HG03039 (cell line): Measurements from ENCODE around the gene EVL.

ENCODE experiments used
- ATAC-seq: cut with Tn5 transposase; IDR thresholded peaks from one replicate; pipeline ENCODE4 v1.9.1; 2021; ENCODE audit warnings: mild to moderate bottlenecking, moderate library complexity; ENCODE audit not compliant: unreplicated experiment

Gene EVL

DNA sequence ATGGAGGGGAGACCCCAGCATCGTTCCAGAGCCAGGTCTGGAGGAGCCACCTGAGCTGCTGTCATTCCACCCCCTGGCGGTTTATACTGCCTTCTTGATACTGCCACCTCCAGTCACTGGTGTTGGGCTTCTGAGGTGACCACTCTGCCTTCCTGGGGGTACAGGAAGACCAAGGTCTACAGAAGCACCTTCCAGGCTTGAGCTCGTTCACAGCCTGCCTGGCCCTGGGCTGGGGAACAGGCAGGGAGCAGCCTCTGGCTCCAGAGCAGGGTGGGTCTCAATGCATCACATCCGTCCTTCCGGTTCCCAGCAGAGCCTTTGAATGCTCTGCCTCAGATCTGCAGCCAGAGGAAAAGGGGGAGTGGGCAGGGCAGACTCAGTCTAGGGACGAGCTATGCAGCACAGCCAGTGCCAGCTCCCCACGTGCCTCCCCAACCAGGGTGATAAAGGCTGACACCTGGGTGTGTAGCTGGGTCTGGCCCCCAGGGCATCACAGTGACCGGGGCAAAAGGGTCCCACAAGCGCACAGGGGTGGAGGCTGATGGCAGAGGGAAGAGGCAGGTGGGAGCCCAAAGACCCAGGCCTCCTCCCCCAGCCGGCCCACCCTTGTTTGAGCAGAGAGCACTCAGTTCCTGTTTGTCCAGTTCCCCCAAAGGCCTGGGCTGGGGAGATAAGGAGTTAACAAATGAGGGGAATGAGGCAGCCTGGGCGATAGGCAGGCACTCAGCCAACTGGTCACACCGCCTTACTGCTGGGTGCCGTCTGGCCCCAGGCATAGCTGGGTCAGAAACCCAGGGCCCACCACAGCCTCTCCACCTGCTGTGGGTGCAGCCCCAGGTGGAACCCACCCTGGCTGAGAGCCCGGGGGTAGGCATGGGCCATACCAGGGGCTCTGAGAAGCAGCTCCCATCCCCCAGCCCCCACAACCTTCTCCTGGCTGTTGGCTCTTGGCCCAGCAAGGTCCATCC, 77.1 kb downstream of the EVL start:
- no peak for ATAC-seq

DNA sequence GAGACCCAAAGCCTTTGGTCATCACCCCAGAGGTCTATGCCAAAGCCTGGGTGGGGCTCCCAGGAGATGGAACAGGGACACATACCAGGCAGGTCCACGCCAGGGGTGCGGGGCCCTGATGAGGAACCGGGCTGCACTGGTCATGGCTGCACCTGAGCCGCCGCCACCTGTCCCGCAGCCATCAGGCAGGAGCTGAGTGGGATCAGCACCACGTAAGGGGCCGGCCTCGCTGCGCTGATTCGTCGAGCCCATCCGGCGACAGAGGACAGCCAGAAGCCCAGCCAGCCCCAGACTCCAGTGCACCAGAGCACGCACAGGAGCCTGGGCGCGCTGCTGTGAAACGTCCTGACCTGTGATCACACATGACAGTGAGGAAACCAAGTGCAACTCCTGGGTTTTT, 78.3 kb downstream of the EVL start:
- ATAC-seq, result no peak

DNA sequence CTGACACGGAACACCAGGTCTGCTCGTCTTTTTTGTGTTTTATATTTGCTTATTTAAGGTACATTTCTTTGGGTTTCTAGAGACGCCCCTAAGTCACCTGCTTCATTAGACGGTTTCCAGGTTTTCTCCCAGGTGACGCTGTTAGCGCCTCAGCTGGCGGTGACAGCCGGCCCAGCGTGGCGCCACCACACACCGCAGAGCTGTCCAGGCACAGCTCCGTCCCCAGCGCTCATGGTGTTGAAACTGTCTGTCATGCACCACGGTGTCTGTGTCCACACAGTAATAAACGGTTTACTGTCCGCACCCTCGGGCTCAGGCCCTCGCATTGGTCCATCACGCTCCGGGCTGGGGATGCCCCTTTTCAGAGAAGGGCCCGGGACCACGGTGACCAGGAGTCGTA, 78.7 kb downstream of the EVL start:
- ATAC-seq, result no peak

DNA sequence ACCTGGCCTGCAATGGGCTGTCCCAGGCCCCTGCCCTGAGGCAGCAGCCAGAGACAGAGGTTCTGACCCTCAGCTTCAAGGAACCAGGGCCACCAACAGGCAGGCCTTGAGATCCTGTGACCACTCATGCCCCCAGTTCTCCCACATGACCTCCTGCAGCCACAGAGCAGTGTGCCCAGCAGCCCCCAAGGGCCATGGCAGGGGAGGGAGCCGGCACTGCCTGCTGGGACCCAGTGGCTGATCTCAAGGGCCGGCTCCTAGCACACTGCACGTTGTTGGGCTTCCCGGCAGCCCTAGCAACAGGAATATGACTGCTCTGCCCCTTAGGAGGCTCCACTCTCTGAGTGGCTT, 79.4 kb downstream of the EVL start:
- no peak for ATAC-seq

DNA sequence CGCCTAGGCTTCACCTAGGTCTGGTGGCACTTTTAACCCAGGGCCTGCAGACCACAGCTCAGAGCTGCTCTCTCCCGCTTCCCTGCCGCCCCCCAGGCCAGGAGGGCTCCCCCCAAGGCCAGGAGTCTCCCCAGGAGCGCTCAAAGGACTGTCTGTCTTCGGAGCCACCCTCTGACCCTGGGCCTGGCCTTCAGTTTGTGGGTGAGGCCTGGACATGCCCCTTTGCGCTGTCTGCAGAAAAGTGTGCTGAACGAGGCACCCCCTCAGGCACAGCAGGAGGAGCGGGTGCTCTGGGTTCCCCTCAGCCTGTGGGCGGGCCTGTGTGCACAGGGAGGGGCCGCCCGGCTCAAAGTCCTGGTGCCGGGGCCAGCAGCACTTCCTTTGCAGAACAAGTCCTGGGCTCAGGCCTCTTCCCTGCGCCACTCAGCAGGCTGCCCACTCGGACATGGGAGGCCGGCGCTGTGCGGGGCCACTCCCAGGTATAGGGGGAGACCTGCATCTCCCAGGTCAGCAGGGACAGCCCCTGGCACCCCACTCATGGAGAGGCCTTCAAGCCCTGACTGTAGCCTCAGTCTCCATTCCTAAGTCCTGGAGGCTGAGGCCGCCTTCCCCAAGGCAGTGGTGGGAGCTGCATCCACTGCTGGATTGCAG, 79.9 kb downstream of the EVL start:
- ATAC-seq, result no peak

DNA sequence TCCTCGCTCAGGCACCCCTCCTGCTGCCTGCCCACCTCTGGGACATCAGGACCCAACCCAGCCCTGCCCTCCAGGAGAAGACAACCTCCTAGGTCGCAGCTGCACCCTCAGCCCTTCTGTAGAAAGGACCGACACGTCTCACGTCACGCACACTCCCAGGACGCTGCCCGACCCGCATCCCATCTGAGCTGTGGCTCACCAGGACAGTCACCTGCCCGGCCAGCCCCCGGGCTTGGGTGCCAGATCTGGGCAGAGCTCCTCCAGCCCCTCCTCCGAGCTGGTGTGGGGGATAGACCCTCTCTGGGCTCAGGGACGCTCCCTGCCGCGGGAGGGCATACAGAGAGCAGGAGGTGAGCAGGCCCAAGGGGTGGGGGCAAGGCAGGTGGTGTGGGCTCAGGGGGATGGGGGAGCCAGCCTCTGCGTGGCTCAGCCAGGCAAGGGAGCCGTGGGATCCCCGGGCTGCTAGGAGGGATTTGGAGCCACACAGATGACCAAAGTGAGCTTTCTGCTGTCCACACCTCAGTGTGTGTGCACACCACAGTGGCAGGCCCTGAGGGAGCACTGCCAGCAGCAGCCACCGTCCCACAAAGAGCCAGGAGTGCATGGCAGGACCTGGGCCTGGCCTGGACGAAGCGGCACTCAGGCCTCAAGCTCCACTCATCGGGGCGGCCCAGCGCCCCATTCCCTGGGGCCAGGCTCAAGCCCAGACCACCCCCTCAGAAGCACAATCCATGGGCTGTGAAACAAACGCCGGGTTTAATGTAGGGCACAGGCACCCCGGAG, 80.7 kb downstream of the EVL start:
- ATAC-seq, result no peak

DNA sequence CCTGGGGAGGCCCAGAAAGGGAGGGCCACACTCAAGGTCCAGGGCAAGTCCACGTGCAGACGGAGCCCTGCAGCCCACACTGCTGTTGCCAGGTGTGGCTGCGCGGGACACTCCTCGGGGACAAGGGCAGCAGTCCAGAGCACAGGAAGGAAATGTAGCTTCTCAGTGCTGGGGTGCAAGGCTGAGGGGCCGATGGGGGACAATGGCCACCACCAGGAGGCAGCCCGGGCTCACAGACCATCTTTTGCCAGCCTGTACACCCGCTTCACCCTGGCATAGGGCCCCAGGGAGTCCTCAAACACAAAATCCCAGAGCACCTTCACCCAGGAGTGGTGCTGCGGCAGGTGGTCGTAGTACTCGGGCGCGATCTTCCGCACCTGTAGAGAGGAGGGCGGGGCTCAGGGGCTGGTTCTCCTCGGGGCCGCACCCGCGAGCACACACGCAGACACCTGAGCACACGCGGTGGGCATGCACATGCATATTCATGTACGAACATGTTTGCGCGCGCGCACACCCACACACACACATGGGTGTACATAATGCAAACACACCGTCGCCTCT, 81.4 kb downstream of the EVL start:
- no peak for ATAC-seq

DNA sequence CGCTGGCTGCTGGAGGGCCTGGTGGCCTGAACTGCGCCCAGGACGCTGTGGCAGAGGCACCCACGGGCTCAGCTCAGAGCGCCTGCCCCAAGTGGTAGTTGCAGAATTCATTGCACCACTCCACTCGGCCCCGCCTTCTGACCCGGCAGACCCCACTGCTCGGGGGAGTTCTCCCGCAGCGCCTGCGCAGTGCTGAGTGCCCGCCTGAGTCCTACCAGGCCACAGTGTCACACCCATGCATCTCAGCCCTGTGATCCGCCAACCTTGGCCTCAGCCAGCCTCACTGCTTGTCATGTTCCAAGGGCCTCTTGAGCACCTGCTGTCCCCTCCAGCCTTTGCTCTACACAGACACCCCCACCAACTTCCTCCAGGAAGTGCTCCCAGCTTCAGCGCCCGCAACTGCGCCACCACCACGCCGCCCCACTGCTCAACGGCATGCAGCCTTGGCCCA, 82.0 kb downstream of the EVL start:
- ATAC-seq, result no peak

DNA sequence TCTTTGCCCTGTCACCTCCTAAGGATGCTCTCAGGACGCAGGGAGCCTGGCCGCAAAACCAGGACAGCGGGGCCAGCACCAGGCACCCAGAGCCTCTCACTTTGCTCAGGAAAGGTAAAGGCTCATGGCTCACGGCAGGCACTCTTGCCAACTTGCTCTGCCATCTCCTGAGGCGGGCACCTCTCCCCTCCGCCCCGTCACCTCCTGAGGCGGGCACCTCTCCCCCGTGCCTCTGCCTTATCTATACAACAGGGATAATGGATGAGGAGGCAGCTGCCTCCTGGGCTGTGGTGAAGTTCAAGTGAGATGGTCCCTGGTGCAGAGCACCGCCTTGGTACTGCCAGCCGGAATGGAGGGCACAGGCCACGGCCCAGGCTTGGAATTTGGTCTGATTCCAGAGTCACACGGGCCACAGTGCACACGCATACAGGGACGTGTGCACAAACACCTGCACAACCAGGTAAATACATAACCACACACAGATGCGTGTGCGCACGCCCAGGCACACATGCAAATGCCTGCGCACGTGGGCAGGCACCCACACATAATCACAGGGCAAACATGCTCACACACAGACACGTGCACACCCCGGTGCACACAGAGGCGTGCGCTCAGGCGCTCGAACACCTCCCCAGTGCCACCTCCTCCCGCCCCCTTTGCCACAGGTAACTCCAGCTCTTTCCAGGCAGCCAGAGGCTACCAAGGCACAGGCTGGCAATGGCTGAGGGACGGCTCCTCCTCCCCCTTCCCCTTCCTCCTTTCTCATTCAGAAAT, 82.7 kb downstream of the EVL start:
- no peak for ATAC-seq

DNA sequence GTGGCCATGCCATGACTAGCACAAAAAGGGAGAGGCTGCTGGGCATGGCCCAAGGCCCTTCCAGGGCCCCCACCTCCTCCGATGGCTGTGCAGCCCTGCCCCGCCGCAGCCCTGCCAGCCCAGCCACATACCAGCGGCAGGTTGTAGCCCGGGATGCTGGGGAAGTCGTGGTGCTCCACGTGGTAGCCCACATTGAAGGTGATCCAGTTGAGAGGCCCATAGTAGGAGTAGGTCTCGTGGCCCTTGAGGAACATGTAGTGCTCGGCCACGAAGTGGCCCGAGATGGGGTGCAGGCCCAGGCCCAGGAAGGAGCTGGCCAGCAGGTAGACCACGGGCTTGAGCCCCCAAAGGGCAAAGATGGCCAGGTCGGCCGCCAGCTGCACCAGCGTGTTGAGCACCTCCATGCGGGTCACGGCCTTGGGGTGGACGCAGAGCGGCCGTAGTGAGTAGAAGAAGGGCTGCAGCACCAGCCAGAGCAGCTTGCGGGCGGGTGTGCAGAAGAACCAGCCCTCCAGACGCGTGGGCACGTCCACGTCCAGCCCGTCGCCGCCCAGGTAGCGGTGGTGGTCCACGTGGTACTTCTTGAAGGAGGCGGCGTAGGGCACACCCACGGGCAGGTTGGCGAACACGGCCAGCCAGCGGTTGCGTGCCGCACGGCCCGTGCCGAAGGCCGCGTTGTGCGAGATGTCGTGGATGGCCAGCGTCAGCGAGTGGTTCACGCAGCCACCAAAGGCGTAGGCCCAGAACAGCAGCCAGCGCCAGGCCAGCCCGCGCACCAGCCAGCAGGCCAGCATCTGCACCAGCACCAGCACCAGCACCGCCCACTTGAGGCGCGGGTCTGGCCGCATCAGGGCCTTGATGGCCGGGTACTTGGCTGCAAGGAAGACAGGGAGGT, 83.9 kb downstream of the EVL start:
- no peak for ATAC-seq

DNA sequence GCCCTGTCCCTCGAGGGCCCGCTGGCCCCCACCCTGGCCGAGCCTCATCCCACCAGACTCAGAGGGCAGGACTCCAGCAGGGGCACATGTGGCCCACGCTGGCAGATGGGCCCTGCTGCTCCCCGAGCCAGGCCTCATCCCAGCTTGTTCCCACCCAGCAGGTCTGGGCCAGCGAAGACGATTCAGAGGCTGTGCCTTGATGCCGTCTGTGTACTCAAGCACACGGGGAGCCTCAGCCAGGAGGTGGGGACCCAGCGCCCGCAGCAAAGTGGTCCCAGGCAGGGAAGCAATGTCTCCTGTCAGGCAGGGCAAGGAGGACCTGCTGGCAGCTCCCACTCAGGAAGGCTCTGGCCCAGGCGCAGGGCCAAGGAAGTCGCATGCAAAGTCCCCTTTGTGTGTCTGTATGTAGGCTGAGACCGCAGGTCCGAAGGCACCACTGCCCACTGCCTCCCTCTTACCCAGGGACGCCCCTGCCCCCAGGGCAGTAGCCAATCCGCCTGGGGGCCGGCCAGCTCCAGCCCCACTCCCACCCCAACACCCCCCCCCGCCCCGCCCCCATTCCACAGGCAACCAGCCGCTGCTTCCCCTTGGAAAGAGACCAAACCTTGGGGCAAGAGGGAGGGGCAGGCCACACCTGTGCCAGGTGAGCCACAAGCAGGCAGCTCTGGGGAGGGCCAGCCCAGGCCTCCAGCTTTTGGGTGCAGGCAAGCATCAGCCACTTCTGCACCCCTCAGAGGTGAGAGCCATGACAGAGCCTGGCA, 84.8 kb downstream of the EVL start:
- no peak for ATAC-seq

DNA sequence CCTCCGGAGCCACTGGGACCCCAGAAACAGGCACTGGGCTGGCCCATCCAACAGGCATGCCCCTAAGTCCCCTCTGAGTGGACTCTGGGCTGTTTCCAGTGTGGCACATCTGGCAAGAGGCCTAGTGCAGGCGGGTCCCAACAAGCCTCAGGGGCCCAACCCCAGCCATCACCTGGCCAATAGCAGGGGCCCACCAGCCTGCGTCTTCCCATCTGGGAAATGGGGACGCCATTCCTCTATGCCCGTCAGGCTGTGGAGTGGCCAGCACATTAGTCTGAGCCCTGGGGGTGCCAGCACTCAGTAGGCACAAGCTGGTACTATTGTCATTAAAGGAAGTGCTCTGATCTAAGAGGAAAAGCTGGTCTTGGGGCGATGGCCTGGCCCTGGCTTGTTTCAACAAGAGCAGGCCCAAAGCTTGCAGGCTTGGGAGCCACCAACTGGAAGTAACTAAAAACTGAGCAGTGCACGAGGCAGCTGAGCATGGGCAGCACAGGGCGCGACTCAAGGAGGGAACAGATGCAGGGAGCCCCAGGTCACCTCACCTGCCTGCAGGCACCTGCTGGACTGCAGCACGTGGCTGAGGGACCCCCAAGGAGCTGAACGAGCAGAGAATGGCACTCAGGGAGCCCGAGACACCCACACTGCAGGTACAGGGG, 85.8 kb downstream of the EVL start:
- no peak for ATAC-seq

DNA sequence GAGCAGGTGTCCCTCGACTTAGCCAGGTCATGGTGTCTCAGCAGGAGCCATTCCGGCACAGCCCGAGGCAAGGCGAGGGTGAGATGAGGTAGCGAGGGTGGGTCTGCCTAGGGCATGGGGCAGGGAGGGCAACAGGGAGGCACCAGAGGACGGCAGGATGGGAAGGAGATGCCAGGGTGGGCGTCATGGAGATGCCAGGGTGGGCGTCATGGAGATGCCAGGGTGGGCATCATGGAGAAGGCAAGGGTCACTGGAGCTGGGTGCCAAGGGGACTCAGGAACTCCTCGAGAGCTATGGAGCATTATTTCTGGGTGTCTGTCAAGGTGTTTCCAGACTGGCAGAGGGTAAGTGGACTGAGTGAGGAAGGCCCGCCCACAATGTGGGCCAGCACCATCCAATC, 86.9 kb downstream of the EVL start:
- no peak for ATAC-seq

DNA sequence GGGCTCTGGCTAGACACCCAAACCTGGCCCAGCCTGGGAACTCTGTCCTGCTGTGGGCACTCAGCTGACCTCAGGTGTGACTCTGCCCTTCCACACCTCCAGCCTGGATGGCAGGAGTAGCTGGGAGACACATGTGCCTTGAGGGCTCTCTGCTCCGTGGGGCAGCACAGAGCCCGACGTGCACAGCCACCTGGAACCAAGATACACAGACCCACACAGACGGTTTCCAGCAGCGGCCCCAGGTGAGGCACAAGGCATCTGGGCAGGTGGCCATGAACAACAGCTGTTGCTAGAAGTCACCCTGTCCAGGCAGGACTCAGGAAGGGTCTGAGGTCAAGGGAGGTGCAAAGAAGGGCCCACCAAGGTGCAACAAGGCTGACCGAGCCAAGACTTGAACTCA, 88.3 kb downstream of the EVL start:
- no peak for ATAC-seq

DNA sequence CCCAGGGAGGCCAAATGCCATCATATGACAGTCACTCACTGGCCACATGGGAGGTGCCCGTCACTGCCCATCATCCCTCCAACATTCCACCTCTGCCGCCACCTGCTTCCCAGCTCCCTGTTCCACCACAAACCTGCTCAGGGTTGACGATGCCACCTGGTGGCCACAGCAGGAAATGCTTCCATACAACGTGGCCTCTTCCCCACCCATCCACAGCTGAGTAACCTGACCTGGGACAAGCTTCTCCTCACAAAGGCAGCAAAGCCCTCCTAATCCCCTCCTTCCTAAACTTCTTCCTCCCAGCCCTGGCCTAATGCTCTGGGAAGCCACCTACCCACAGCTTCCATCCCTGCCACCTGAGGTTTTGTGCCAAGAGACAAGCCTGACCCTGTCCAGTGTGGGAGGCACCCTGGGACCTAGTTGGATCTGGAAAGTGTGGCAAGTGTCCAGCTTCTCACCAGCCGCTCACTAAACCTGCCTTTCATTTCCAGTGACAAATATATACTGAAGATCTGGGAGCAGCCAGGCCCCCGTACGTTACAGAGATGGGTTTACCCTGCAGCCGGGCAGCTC, 89.9 kb downstream of the EVL start:
- no peak for ATAC-seq

DNA sequence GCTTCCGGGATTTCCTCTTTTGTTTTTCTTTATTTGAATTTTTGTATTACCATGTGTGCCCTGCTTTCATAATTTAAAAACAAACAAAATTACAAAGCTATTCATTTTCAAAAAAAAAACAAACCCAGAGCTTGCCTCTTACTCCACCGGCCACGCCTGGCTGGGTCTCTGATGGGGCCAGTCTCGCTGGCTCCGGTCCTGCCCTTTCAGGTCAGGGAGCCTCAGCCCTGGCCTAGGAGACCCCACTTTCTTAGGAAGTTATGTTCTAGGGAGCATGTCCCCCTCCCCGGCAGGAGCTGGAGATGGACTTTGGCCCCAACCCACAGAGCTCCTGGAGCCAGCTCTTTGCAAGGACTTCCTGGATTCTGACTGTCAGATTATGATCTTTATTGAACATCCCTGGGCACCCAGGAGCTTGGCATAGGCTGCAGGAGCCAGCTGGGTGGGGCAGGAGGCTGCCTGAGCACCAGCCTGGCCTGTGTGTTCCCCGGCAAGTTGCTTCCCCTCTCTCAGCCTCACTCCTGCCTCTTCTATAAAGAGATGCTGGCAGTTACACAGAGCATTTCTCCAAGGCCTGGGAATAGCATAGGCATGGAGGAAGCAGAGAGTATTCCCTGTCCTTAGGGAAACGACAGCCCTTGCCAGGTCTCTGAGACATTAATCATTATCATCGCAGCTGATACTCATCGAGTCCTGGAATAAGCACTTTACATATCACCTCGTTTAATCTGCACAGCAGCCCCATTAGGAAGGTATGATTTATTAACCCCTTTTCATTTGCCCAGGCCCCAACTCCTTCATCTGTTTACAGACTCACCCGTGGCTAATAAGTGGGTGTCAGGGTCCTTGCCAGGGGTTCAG, 90.8 kb downstream of the EVL start:
- no peak for ATAC-seq

DNA sequence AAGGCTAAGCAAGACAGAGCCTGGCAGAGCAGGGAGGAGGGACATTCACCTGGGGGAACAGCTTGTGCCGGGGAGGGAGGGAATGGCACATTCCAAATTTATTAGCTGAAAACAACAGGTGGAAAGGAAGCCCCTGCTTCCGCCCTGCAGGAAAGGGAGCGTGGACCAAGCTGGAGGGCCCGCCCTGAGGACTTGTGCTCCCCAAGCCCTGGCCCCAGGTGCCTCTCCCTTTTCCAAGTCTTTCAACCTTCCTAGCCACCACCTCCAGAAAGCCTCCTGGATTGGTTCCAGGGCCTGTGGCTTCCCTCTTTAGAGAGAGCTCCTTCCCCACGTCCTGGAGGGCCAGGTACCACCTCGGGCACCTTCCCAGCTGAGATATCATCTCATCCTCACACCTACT, 91.6 kb downstream of the EVL start:
- no peak for ATAC-seq
